CD4-positive, CD25-positive, alpha-beta regulatory T cell (primary cell): ENCODE data around the gene UGT8. TPM values are rescaled to one million over a fixed set of nuclear protein-coding genes. Genes with fewer than 3 reads are reported as not detected.
"Not testable (repeated sequence)": the region's sequence is repeated elsewhere in the genome, so short reads cannot be mapped to it uniquely, and the experiment has no call there.

Source experiments
- ATAC-seq, 2 donors: fragments of 150-1000 bp; cut with Tn5 transposase; one replicate each; pipeline ENCODE4 v1.10.0; 2021; ENCODE audit warnings: low read depth in 2 of 2, moderate number of reproducible peaks in 2 of 2, moderate library complexity in 1 of 2
- DNase-seq, 3 donors: peaks; one replicate each; pipeline versions ENCODE4 v3.0.0 to v3.0.0-alpha.2; 2012 to 2022; ENCODE audit warnings: mixed read lengths in 1 of 3
- H3K27ac ChIP-seq: one replicate; pipeline ENCODE4 v1.7.0; 2013; ENCODE audit warnings: mild to moderate bottlenecking, low read length; ENCODE audit not compliant: insufficient read depth, poor library complexity, severe bottlenecking
- H3K27me3 ChIP-seq: one replicate; pipeline ENCODE4 v1.7.0; 2013; ENCODE audit warnings: low read length; ENCODE audit not compliant: control insufficient read depth, insufficient read depth
- H3K36me3 ChIP-seq: one replicate; pipeline ENCODE4 v1.7.0; 2013; ENCODE audit warnings: mild to moderate bottlenecking, low read length, moderate library complexity; ENCODE audit not compliant: control insufficient read depth, insufficient read depth
- H3K4me1 ChIP-seq: 2 replicates; pipeline ENCODE4 v1.7.0; 2013; ENCODE audit warnings: mild to moderate bottlenecking, low read length; ENCODE audit not compliant: insufficient read depth, control insufficient read depth, poor library complexity, severe bottlenecking
- H3K4me3 ChIP-seq: one replicate; pipeline ENCODE4 v1.7.0; 2013; ENCODE audit warnings: low read depth, mild to moderate bottlenecking, low read length, moderate library complexity
- H3K9me3 ChIP-seq, 2 experiments: 1 replicate in 1 of 2; 2 replicates in 1 of 2; pipeline ENCODE4 v1.7.0; 2013; ENCODE audit warnings: low read length in 2 of 2, mild to moderate bottlenecking in 1 of 2, moderate library complexity in 1 of 2; ENCODE audit not compliant: control insufficient read depth in 2 of 2
- H3K27ac Mint-ChIP-seq, 3 donors: one replicate each; pipeline ENCODE4 v1.8.0; 2020 to 2022; ENCODE audit warnings: mild to moderate bottlenecking in 3 of 3, mixed read lengths in 3 of 3, moderate library complexity in 2 of 3
- H3K27me3 Mint-ChIP-seq: one replicate; pipeline ENCODE4 v1.8.0; 2022; ENCODE audit warnings: mild to moderate bottlenecking, mixed read lengths
- H3K36me3 Mint-ChIP-seq: one replicate; pipeline ENCODE4 v1.8.0; 2020; ENCODE audit warnings: mixed read lengths
- H3K4me1 Mint-ChIP-seq, 4 donors: one replicate each; pipeline ENCODE4 v1.8.0; 2020 to 2022; ENCODE audit warnings: mixed read lengths in 4 of 4, mild to moderate bottlenecking in 1 of 4
- H3K4me3 Mint-ChIP-seq, 4 donors: one replicate each; pipeline ENCODE4 v1.8.0; 2020 to 2022; ENCODE audit warnings: mild to moderate bottlenecking in 4 of 4, mixed read lengths in 4 of 4, moderate library complexity in 3 of 4
- H3K9me3 Mint-ChIP-seq, 7 donors: one replicate each; pipeline ENCODE4 v1.8.0; 2020 to 2022; ENCODE audit warnings: mixed read lengths in 7 of 7, mild to moderate bottlenecking in 3 of 7, moderate library complexity in 2 of 7
- polyA plus RNA-seq, 4 donors: library from polyadenylated mRNA; unstranded; fragments of 300-500 nt; fragmentation: Illumina TruSeq; gene quantifications; one replicate each; pipeline ENCODE4 v1.2.3, GENCODE V29; 2021
- total RNA-seq: library from RNA; stranded (reverse); gene quantifications from one replicate; pipeline ENCODE4 v1.2.3, GENCODE V29; 2022

UGT8 gene
- total and polyA plus RNA-seq, 5 donors from 2014 or later = not detected

DNA sequence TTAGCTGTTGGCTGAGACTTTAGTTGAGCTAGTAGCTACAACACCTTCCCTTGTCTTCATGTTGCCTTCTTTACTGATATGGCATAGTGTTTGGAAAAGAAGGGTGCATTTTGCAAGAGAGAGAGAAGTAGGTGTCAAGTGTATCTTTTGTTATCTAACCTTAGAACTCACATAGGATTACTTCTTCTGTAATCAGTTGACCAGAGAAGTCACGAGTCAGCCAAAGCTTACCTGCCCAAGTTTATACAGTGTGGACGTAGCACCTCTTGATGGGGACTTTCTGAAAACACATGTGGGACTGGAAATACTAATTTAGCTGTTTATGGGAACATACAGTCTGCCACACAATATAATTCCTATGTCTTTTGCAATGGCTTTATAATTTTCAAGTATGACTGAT lies 56.0 kb downstream of the UGT8 start:
- H3K27ac ChIP-seq = no peak overlapping the region
- H3K4me3 Mint-ChIP-seq = no peak overlapping the region
- no peak overlapping the region for H3K4me3 ChIP-seq
- no peak overlapping the region for H3K27ac Mint-ChIP-seq
- ATAC-seq (no peak), DNase-seq (no peak)
- peaks cover 0 to 5% (median 0%) of the 10 kb centered on the region in 7 donors for H3K9me3 Mint-ChIP-seq
- no peaks in the 10 kb centered on the region for H3K4me1 ChIP-seq
- H3K36me3 Mint-ChIP-seq = no peaks in the 10 kb centered on the region
- H3K4me1 Mint-ChIP-seq = no peaks in the 10 kb centered on the region
- H3K9me3 ChIP-seq = no peaks in the 10 kb centered on the region
- no peaks in the 10 kb centered on the region for H3K27me3 Mint-ChIP-seq
- H3K36me3 ChIP-seq = no peaks in the 10 kb centered on the region
- no peaks in the 10 kb centered on the region for H3K27me3 ChIP-seq

DNA sequence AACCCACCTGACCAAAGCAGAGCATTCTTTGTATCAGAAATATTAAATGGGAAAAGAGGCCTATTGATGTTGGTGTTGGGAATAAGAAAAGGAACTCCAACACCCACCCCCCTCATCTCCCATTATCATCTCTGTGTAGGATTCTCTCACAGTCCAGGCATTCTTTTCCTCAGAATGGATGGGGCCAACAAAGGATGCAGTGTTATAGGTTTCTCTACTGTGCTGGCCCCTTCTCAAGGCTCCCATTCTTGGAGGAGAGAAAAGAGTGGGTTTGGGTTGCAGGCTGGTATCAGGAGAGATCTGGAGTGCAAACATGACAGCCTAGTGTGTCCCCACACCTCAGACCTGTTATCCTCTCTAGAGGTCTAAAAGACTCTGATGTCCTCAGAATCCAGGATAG lies 59.6 kb downstream of the UGT8 start:
- H3K27ac Mint-ChIP-seq = no peak overlapping the region
- no peaks in the 10 kb centered on the region for H3K27me3 ChIP-seq
- ATAC-seq (no peak), DNase-seq (no peak)
- no peaks in the 10 kb centered on the region for H3K4me1 Mint-ChIP-seq
- no peaks in the 10 kb centered on the region for H3K36me3 ChIP-seq
- no peak overlapping the region for H3K4me3 Mint-ChIP-seq
- no peaks in the 10 kb centered on the region for H3K9me3 ChIP-seq
- H3K36me3 Mint-ChIP-seq = no peaks in the 10 kb centered on the region
- no peaks in the 10 kb centered on the region for H3K27me3 Mint-ChIP-seq
- H3K9me3 Mint-ChIP-seq = peaks cover 0 to 4% (median 0%) of the 10 kb centered on the region in 7 donors
- H3K27ac ChIP-seq = no peak overlapping the region
- no peaks in the 10 kb centered on the region for H3K4me1 ChIP-seq
- no peak overlapping the region for H3K4me3 ChIP-seq

DNA sequence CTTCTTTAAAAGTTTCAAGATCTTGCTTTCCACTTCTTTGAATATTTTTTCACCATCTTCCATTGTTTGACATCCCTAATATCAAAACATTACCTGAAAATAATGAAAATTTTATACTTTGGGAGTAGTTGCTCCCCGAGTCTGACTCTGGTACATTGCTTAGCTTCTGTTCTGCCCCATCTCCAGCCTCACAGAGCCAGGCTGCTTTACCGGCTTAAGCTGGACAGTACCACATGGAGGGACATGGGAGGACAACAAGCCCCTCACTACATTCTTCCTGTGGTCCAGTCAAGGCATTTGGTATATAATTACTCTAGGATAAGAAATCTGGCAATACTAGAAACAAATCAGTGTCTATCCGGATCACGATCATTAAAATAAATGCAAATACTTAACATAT lies 60.2 kb downstream of the UGT8 start:
- no peaks in the 10 kb centered on the region for H3K36me3 ChIP-seq
- no peak for ATAC-seq
- no peaks in the 10 kb centered on the region for H3K4me1 ChIP-seq
- DNase-seq = no peak
- Mint-ChIP-seq H3K4me1 (no peaks in the 10 kb centered on the region), H3K27me3 (no peaks in the 10 kb centered on the region), H3K36me3 (no peaks in the 10 kb centered on the region), H3K4me3 (no peak overlapping the region), H3K9me3 (peaks cover 0 to 4% (median 0%) of the 10 kb centered on the region in 7 donors), H3K27ac (no peak overlapping the region)
- H3K9me3 ChIP-seq = no peaks in the 10 kb centered on the region
- H3K27ac ChIP-seq = no peak overlapping the region
- H3K27me3 ChIP-seq = no peaks in the 10 kb centered on the region
- H3K4me3 ChIP-seq = no peak overlapping the region

DNA sequence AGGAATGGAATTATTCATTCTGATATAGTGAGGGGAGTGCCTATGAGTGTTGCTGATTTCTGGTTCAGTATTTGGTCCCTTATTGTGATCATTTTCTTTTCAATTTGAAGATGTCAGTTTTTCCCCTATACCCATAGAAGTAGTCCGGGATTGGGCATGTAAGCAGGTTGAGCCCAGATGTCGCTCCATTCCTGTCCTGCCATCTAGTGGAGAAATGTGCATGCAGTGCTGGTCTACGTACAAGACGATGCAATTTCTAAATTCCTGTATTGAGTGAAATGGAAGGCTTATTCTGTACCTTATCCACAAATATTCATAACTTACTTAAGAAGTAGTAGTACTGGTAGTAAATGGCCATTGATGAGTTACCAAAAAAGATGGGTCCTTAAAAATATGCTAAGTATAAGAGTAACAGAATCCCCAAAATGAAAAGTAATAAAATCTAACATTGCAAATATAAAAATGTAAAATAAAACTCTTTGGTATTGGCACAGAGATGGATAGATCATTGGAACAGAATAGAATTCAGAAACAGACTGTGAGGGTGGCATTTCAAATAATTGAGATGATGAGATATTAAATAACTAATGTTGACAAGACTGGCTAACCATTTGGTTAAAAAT lies 60.9 kb downstream of the UGT8 start:
- Histone ChIP-seq H3K9me3 (no peaks in the 10 kb centered on the region), H3K36me3 (no peaks in the 10 kb centered on the region), H3K4me3 (no peak overlapping the region), H3K4me1 (no peaks in the 10 kb centered on the region), H3K27ac (no peak overlapping the region), H3K27me3 (no peaks in the 10 kb centered on the region)
- ATAC-seq (no peak), DNase-seq (peak in 2 of 3 donors; percentile 4 to 47)
- no peak overlapping the region for H3K4me3 Mint-ChIP-seq
- H3K27me3 Mint-ChIP-seq = no peaks in the 10 kb centered on the region
- H3K4me1 Mint-ChIP-seq = no peaks in the 10 kb centered on the region
- no peaks in the 10 kb centered on the region for H3K36me3 Mint-ChIP-seq
- no peak overlapping the region for H3K27ac Mint-ChIP-seq
- peaks cover 0 to 4% (median 0%) of the 10 kb centered on the region in 7 donors for H3K9me3 Mint-ChIP-seq

DNA sequence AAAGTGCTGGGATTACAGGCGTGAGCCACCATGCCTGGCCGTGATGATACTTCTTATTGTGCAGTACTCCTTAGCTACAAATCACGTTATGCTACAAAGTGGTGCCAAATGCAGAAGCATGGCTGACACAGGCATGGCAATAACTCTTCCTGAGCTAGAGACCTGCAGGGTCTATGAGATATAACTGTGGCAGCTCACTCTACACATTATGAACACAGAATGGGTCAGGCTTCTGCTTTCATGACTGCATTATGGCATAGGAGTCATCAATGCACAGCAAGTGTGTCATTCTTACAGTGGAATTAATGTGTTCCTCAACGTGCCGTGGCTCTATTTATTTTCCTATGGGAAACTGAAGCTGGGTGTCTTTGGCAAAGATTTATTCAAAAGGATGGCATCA lies 64.5 kb downstream of the UGT8 start:
- H3K4me1 ChIP-seq = no peaks in the 10 kb centered on the region
- Mint-ChIP-seq H3K4me1 (no peaks in the 10 kb centered on the region), H3K27ac (no peak overlapping the region), H3K36me3 (no peaks in the 10 kb centered on the region), H3K4me3 (no peak overlapping the region), H3K27me3 (no peaks in the 10 kb centered on the region), H3K9me3 (peaks cover 0 to 4% (median 0%) of the 10 kb centered on the region in 7 donors)
- H3K27ac ChIP-seq = no peak overlapping the region
- ATAC-seq = no peak
- no peaks in the 10 kb centered on the region for H3K27me3 ChIP-seq
- no peak overlapping the region for H3K4me3 ChIP-seq
- no peak for DNase-seq
- no peaks in the 10 kb centered on the region for H3K36me3 ChIP-seq
- H3K9me3 ChIP-seq = no peaks in the 10 kb centered on the region

DNA sequence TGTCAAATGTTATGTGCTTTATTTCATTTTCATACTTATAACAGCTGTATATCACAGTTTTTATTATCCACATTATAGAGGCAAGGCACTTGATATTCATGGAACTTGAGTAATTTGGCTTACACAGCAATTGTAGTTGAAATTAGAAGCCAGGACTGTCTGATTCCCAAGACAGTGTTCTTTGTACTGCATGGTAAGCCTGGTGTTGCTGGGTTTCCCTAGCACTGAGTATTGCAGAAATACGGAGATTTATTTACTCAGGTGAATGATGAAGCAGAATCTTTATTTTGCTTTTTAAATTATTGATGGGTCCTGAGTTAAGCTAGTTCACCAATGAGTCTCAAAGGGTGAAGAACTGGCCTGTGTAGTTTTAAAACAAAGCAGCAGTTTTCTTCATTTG lies 70.0 kb downstream of the UGT8 start:
- no peaks in the 10 kb centered on the region for H3K9me3 ChIP-seq
- no peak overlapping the region for H3K4me3 Mint-ChIP-seq
- H3K27me3 ChIP-seq = no peaks in the 10 kb centered on the region
- H3K27ac ChIP-seq = no peak overlapping the region
- H3K27ac Mint-ChIP-seq = no peak overlapping the region
- H3K27me3 Mint-ChIP-seq = no peaks in the 10 kb centered on the region
- H3K4me1 Mint-ChIP-seq = no peaks in the 10 kb centered on the region
- DNase-seq = no peak
- H3K4me1 ChIP-seq = no peaks in the 10 kb centered on the region
- no peaks in the 10 kb centered on the region for H3K36me3 ChIP-seq
- no peaks in the 10 kb centered on the region for H3K9me3 Mint-ChIP-seq
- H3K36me3 Mint-ChIP-seq = no peaks in the 10 kb centered on the region
- ATAC-seq = no peak
- H3K4me3 ChIP-seq = no peak overlapping the region

DNA sequence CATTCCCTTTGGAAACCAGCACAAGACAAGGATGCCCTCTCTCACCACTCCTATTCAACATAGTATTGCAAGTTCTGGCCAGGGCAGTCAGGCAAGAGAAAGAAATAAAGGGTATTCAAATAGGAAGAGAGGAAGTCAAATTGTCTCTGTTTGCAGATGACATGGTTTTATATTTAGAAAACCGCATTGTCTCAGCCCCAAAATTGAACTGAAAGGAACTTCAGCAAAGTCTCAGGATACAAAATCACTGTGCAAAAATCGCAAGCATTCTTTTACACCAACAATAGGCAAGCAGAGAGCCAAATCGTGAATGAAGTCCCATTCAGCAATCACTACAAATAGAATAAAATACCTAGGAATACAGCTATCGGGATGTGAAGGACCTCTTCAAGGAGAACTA lies 72.1 kb downstream of the UGT8 start:
- not testable (repeated sequence) for H3K27ac Mint-ChIP-seq, H3K4me3 ChIP-seq, H3K27me3 Mint-ChIP-seq, H3K9me3 Mint-ChIP-seq, H3K9me3 ChIP-seq, H3K4me1 ChIP-seq, H3K27me3 ChIP-seq, DNase-seq, H3K36me3 Mint-ChIP-seq, H3K4me3 Mint-ChIP-seq, H3K4me1 Mint-ChIP-seq, H3K36me3 ChIP-seq, H3K27ac ChIP-seq, ATAC-seq

DNA sequence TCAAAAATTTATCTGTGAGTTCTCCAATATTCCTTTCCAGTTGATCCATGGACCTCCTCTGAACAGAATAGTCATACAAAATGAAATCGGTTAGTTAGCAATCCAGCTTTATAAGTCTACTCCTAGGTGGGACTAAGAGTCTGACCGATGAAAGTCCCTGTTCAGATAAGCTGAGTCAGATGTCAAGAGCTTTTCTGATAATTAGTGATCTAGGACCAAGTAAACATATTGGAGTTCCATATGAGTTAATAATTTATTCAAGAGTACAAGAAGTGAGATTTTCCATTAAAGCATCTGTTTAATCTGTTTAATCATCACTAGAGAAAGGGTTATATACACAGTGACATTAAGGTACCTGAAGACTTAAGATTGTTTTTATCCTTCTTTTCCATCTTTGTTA lies 74.7 kb downstream of the UGT8 start:
- H3K36me3 ChIP-seq = no peaks in the 10 kb centered on the region
- H3K27me3 ChIP-seq = no peaks in the 10 kb centered on the region
- ATAC-seq (no peak), DNase-seq (no peak)
- no peaks in the 10 kb centered on the region for H3K9me3 ChIP-seq
- H3K36me3 Mint-ChIP-seq = no peaks in the 10 kb centered on the region
- H3K9me3 Mint-ChIP-seq = peaks cover 0 to 4% (median 0%) of the 10 kb centered on the region in 7 donors
- no peaks in the 10 kb centered on the region for H3K27me3 Mint-ChIP-seq
- no peaks in the 10 kb centered on the region for H3K4me1 Mint-ChIP-seq
- H3K27ac Mint-ChIP-seq = no peak overlapping the region
- no peak overlapping the region for H3K4me3 ChIP-seq
- no peak overlapping the region for H3K27ac ChIP-seq
- H3K4me3 Mint-ChIP-seq = no peak overlapping the region
- H3K4me1 ChIP-seq = no peaks in the 10 kb centered on the region
